A549 (cell line): ENCODE results near the gene NCOR2. TPM values are rescaled to one million over a fixed set of nuclear protein-coding genes. Genes with fewer than 3 reads are reported as not detected.
"Not testable (repeated sequence)": the region's sequence is repeated elsewhere in the genome, so short reads cannot be mapped to it uniquely, and the experiment has no call there.

ENCODE experiments used
- ATAC-seq, 2 experiments: fragments of 200-7000 bp in 1 of 2; fragments of >200 bp in 1 of 2; cut with Nextera tagmentation in 1 of 2; cut with Tn5 transposase in 1 of 2; 3 replicates each; pipeline versions ENCODE4 v1.8.0 to v1.9.1; 2018 to 2020; ENCODE audit warnings: mild to moderate bottlenecking in 1 of 2, moderate library complexity in 1 of 2
- CTCF ChIA-PET: fragments of 300-600 bp; sonication (Branson Sonifier 250); formaldehyde crosslinking; extraction: SDS; loops from one replicate; lab custom pipeline; 2021; ENCODE audit warnings: antibody characterized with exemption, inconsistent platforms; lab: Yijun Ruan, JAX
- POLR2A ChIA-PET: fragments of 350-600 bp; formaldehyde crosslinking; extraction: SDS; loops from one replicate; lab custom pipeline; 2021; ENCODE audit warnings: antibody characterized with exemption, inconsistent platforms; lab: Yijun Ruan, JAX
- DNase-seq, 2 experiments: peaks; one replicate each; pipeline versions ENCODE4 v3.0.0 to v3.0.0-alpha.2; 2011 to 2016; ENCODE audit warnings: low read depth in 1 of 2, low spot score in 1 of 2
- FAIRE-seq: peaks from 2 replicates; lab custom pipeline; 2011; peaks lifted over from hg19 to GRCh38; lab: Jason Lieb, UNC
- H3K27ac ChIP-seq, 2 experiments: fragments of >200 bp; sonication (Bioruptor Twin); formaldehyde crosslinking; 3 replicates each; pipeline ENCODE4 v1.5.1; 2016 to 2017
- H3K4me1 ChIP-seq: fragments of >200 bp; sonication (Bioruptor Twin); formaldehyde crosslinking; 3 replicates; pipeline ENCODE4 v1.6.1; 2016
- H3K4me2 ChIP-seq: fragments of >200 bp; sonication (Bioruptor Twin); formaldehyde crosslinking; 3 replicates; pipeline ENCODE4 v1.6.1; 2016
- H3K4me3 ChIP-seq: fragments of >200 bp; sonication (Bioruptor Twin); formaldehyde crosslinking; 3 replicates; pipeline ENCODE4 v1.5.1; 2016
- H3K9me3 ChIP-seq: fragments of >200 bp; sonication (Bioruptor Twin); formaldehyde crosslinking; 3 replicates; pipeline ENCODE4 v1.6.1; 2016
- BHLHE40 ChIP-seq: IDR thresholded peaks from 2 replicates; pipeline ENCODE4 v1.6.1; 2012; ENCODE audit warnings: low read depth, low read length, inconsistent platforms
- CEBPB ChIP-seq, 2 experiments: fragments of >200 bp in 1 of 2; sonication (Bioruptor Twin) in 1 of 2; formaldehyde crosslinking in 1 of 2; IDR thresholded peaks; 2 replicates each; pipeline ENCODE4 v1.6.1; 2012 to 2016
- EP300 ChIP-seq, 2 experiments: fragments of >200 bp; sonication (Bioruptor Twin); formaldehyde crosslinking; IDR thresholded peaks; 2 replicates in 1 of 2; 3 replicates in 1 of 2; pipeline ENCODE4 v1.6.1; 2016 to 2017
- FOSB ChIP-seq: fragments of 250-450 bp; sonication (Bioruptor Pico); IDR thresholded peaks from 2 replicates; pipeline ENCODE4 v1.5.0; 2020; ENCODE audit warnings: mild to moderate bottlenecking, moderate library complexity
- FOSL2 ChIP-seq, 2 experiments: fragments of 450-650 bp in 1 of 2; fragments of >200 bp in 1 of 2; sonication (Bioruptor Twin) in 1 of 2; formaldehyde crosslinking; IDR thresholded peaks; 2 replicates each; pipeline versions ENCODE4 v1.5.0 to v1.6.1; 2016 to 2020; ENCODE audit warnings: mild to moderate bottlenecking in 1 of 2, moderate library complexity in 1 of 2
- GATA3 ChIP-seq: IDR thresholded peaks from 2 replicates; pipeline ENCODE4 v1.6.1; 2012; ENCODE audit warnings: borderline replicate concordance
- HEYL ChIP-seq: fragments of 250-450 bp; sonication (Bioruptor Pico); IDR thresholded peaks from 2 replicates; pipeline ENCODE4 v1.8.0; 2021; ENCODE audit warnings: mild to moderate bottlenecking, moderate library complexity
- HOXB13 ChIP-seq: fragments of 250-450 bp; sonication (Bioruptor Pico); IDR thresholded peaks from 2 replicates; pipeline ENCODE4 v1.5.0; 2020; ENCODE audit warnings: low read depth, mild to moderate bottlenecking, moderate library complexity
- JUNB ChIP-seq: fragments of >200 bp; sonication (Bioruptor Twin); formaldehyde crosslinking; IDR thresholded peaks from 2 replicates; pipeline ENCODE4 v1.6.1; 2016
- KDM1A ChIP-seq: fragments of 200-600 bp; sonication (generic); IDR thresholded peaks from 2 replicates; pipeline ENCODE4 v1.6.1; 2016; ENCODE audit warnings: low read depth, mild to moderate bottlenecking
- POLR2A ChIP-seq: IDR thresholded peaks from 2 replicates; pipeline ENCODE4 v1.6.1; 2012; ENCODE audit warnings: mild to moderate bottlenecking, low read length
- POLR2AphosphoS2 ChIP-seq: conservative IDR thresholded peaks from 2 replicates; pipeline ENCODE4 v1.6.1; 2012; ENCODE audit warnings: low read length, improper control_type of control experiment, inconsistent platforms
- SREBF2 ChIP-seq: fragments of 450-650 bp; IDR thresholded peaks from 2 replicates; pipeline ENCODE4 v1.6.1; 2014; ENCODE audit warnings: mild to moderate bottlenecking, moderate library complexity
- WGBS: methylation state at CpG from one replicate; pipeline ENCODE4 v1.1.6; 2017; ENCODE audit errors: missing lambda C conversion rate; 5-methylcytosine and 5-hydroxymethylcytosine counted together
- polyA plus RNA-seq, 4 experiments: library from polyadenylated mRNA; depleted of rRNA in 3 of 4; stranded (reverse); fragments of >200 nt; fragmentation: RNase III in 1 of 4; extraction: RNeasy Plus Mini Kit Qiagen cat#74134 plus additional on column Dnase treatment in 1 of 4; gene quantifications; 2 replicates in 3 of 4; 3 replicates in 1 of 4; pipeline ENCODE4 v1.2.3, GENCODE V29; 2011 to 2017
- TF ChIP-seq, protein P1 (sequence below): fragments of >200 bp; sonication (Bioruptor Twin); formaldehyde crosslinking; IDR thresholded peaks from 2 replicates; pipeline ENCODE4 v1.6.1; 2016
- TF ChIP-seq, protein P2 (sequence below): fragments of 250-450 bp; sonication (Bioruptor Pico); IDR thresholded peaks from 2 replicates; pipeline ENCODE4 v1.5.0; 2021; ENCODE audit warnings: mild to moderate bottlenecking, moderate library complexity, borderline replicate concordance
- TF ChIP-seq, protein P3 (sequence below): fragments of 450-650 bp; IDR thresholded peaks from 2 replicates; pipeline ENCODE4 v1.6.1; 2014; ENCODE audit warnings: antibody characterized with exemption
- TF ChIP-seq, protein P4 (sequence below): IDR thresholded peaks from 2 replicates; pipeline ENCODE4 v1.6.1; 2012
- TF ChIP-seq, protein P5 (sequence below): IDR thresholded peaks from 2 replicates; pipeline ENCODE4 v1.6.1; 2012
- TF ChIP-seq, protein P6 (sequence below): fragments of >200 bp; sonication (Bioruptor Twin); formaldehyde crosslinking; IDR thresholded peaks from 3 replicates; pipeline ENCODE4 v1.6.1; 2016

NCOR2 gene
- polyA plus RNA-seq, 2 of the 4 experiments (the other 2 are of a cell fraction): 14.1 to 151 TPM

DNA sequence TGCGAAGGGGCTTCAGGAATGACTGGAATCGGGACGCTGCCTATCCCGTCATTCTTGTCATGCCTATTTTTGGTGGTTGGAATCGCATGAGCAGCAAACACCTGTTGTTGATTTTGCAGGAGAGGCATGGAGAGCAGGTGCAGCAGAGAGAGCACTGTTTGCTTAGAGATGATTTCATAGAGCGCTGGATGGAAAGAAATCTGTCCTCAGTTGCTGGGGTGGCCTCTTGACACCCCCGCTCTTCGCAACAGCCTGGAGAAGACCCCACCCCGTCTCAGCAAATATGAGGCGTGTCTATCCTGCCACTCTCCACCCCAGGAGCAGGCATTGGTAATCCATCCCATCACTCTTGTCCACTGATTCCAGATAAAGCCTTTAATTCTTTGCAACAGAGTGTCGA is 19.3 kb upstream of the NCOR2 start:
- TF ChIP-seq, protein P1, sequence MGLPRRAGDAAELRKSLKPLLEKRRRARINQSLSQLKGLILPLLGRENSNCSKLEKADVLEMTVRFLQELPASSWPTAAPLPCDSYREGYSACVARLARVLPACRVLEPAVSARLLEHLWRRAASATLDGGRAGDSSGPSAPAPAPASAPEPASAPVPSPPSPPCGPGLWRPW: no peak
- TF ChIP-seq HOXB13 (CRISPR knock-in tag) (no peak), FOSL2 (IDR thresholded peaks at IDR 0.05) (no peak), FOSL2 (CRISPR knock-in tag; IDR thresholded peaks at IDR 0.05) (no peak), BHLHE40 (no peak), HEYL (CRISPR knock-in tag) (no peak), POLR2A (no peak)
- POLR2A ChIA-PET: no interaction called here
- no peak for DNase-seq
- FAIRE-seq: peak; percentile 43
- Histone ChIP-seq H3K4me1 (peaks cover 5% of the 10 kb centered on the region; the same call in 1 of the 3 replicates), H3K4me2 (no peak overlapping the region), H3K9me3 (peaks cover 6% of the 10 kb centered on the region; the same call in 2 of the 3 replicates), H3K27ac (no peak overlapping the region), H3K4me3 (no peak overlapping the region)
- CTCF ChIA-PET: interaction anchor here (1.0 kb wide), 1 partner anchor 12 kb away, joined by 3 read pairs; no protein-coding TSS in a partner anchor
- ATAC-seq: peak in 1 of 2 experiments; percentile 33; a peak in 1 of 6 replicates
- WGBS: 32% methylated on average over 11 of the region's 11 CpGs

DNA sequence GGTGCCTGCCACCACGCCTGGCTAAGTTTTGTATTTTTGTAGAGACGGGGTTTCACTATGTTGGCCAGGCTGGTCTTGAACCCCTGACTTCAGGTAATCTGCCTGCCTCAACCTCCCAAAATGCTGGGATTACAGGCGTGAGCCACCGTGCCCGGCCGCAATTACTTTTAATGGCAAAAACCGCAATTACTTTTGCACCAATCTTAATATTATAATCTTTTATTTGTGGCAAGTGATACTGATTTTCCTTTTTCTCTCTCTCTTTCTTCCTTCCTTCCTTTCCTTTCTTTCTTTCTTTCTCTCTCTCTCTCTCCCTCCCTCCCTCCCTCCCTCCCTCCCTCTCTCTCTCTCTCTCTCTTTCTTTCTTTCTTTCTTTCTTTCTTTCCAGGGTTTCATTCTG is 17.1 kb upstream of the NCOR2 start:
- 83% methylated on average over 7 of the region's 7 CpGs for WGBS
- H3K4me2 ChIP-seq, FAIRE-seq, H3K4me1 ChIP-seq, ATAC-seq, POLR2A ChIA-PET, H3K4me3 ChIP-seq, H3K27ac ChIP-seq, CTCF ChIA-PET, DNase-seq: not testable (repeated sequence)
- H3K9me3 ChIP-seq: peaks cover 13% of the 10 kb centered on the region

DNA sequence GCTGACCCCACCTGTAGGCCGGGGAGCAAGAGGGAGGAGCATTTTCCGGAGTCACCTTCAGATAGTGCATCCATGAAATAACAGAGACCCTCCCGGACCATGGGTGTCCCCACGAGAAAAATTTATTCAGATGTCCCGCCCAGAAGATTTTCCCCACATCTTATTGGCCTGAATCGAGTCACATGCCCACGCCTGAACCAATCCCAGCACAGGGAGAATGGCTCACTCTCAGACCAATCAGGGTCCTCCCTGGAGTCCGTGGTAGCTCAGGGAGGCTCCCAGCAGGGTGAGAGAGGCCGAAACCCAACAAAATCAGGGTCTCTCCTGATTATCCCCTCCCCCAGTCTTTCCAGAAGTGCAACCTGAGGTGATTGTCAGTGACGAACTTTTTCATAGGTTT is 16.4 kb upstream of the NCOR2 start:
- H3K9me3 ChIP-seq: peaks cover 18% of the 10 kb centered on the region
- TF ChIP-seq, protein P2, sequence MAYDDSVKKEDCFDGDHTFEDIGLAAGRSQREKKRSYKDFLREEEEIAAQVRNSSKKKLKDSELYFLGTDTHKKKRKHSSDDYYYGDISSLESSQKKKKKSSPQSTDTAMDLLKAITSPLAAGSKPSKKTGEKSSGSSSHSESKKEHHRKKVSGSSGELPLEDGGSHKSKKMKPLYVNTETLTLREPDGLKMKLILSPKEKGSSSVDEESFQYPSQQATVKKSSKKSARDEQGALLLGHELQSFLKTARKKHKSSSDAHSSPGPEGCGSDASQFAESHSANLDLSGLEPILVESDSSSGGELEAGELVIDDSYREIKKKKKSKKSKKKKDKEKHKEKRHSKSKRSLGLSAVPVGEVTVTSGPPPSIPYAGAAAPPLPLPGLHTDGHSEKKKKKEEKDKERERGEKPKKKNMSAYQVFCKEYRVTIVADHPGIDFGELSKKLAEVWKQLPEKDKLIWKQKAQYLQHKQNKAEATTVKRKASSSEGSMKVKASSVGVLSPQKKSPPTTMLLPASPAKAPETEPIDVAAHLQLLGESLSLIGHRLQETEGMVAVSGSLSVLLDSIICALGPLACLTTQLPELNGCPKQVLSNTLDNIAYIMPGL (CRISPR knock-in tag): no peak
- TF ChIP-seq, protein P3, sequence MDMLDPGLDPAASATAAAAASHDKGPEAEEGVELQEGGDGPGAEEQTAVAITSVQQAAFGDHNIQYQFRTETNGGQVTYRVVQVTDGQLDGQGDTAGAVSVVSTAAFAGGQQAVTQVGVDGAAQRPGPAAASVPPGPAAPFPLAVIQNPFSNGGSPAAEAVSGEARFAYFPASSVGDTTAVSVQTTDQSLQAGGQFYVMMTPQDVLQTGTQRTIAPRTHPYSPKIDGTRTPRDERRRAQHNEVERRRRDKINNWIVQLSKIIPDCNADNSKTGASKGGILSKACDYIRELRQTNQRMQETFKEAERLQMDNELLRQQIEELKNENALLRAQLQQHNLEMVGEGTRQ: peak; percentile 71
- TF ChIP-seq EP300 (IDR thresholded peaks at IDR 0.05): no peak
- no peak for TF ChIP-seq POLR2AphosphoS2
- no peak for TF ChIP-seq JUNB
- TF ChIP-seq, protein P4, sequence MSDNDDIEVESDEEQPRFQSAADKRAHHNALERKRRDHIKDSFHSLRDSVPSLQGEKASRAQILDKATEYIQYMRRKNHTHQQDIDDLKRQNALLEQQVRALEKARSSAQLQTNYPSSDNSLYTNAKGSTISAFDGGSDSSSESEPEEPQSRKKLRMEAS: no peak
- TF ChIP-seq, all 56 proteins: peak for 1
- ATAC-seq: peak in 1 of 2 experiments; percentile 63; a peak in 3 of 6 replicates
- Histone ChIP-seq H3K27ac (no peak overlapping the region), H3K4me1 (0 out of 3 replicates have a peak, but pooled peaks cover 4% of the 10 kb centered on the region), H3K4me2 (no peak overlapping the region), H3K4me3 (no peak overlapping the region)
- no peak for DNase-seq
- no peak for FAIRE-seq
- CTCF ChIA-PET: no interaction called here
- WGBS: 65% methylated on average over 10 of the region's 10 CpGs
- POLR2A ChIA-PET: no interaction called here

DNA sequence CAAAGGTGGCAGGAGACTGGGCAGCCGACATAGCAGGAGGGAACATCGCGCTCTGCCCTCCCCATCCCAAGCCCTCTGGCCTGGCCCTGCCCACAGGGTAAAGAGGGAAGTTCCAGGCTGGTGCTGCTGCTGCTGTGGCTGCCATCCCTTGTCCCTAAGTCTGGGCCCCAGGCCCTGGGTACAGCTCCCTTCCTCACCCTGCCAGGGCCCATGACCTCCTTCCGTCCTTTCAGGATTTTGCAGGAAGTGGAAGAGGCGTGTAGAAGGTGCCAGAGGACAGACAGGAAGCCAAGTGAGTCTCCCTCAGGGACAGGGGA is 14.7 kb upstream of the NCOR2 start:
- H3K27ac ChIP-seq: peak overlapping the region in 1 of 2 experiments; percentile 19; a peak in 1 of 6 replicates
- ChIA-PET POLR2A (no interaction called here), CTCF (interaction anchor here (0.8 kb wide), 1 partner anchor 12 kb away, joined by 4 read pairs; no protein-coding TSS in a partner anchor)
- H3K4me1 ChIP-seq: 0 out of 3 replicates have a peak, but pooled peaks cover 4% of the 10 kb centered on the region
- FAIRE-seq: no peak
- no peak overlapping the region for H3K4me2 ChIP-seq
- peaks cover 23% of the 10 kb centered on the region for H3K9me3 ChIP-seq
- TF ChIP-seq CEBPB (IDR thresholded peaks at IDR 0.05) (no peak), HOXB13 (CRISPR knock-in tag) (no peak), KDM1A (no peak), POLR2A (no peak), GATA3 (no peak), FOSB (CRISPR knock-in tag) (no peak), SREBF2 (no peak)
- TF ChIP-seq, protein P5, sequence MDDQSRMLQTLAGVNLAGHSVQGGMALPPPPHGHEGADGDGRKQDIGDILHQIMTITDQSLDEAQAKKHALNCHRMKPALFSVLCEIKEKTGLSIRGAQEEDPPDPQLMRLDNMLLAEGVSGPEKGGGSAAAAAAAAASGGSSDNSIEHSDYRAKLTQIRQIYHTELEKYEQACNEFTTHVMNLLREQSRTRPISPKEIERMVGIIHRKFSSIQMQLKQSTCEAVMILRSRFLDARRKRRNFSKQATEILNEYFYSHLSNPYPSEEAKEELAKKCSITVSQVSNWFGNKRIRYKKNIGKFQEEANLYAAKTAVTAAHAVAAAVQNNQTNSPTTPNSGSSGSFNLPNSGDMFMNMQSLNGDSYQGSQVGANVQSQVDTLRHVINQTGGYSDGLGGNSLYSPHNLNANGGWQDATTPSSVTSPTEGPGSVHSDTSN: no peak
- TF ChIP-seq, protein P1: no peak
- TF ChIP-seq, protein P6, sequence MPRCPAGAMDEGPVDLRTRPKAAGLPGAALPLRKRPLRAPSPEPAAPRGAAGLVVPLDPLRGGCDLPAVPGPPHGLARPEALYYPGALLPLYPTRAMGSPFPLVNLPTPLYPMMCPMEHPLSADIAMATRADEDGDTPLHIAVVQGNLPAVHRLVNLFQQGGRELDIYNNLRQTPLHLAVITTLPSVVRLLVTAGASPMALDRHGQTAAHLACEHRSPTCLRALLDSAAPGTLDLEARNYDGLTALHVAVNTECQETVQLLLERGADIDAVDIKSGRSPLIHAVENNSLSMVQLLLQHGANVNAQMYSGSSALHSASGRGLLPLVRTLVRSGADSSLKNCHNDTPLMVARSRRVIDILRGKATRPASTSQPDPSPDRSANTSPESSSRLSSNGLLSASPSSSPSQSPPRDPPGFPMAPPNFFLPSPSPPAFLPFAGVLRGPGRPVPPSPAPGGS: no peak
- no peak overlapping the region for H3K4me3 ChIP-seq
- peak in 1 of 2 experiments; percentile 41; a peak in 2 of 6 replicates for ATAC-seq
- WGBS: 77% methylated on average over 5 of the region's 5 CpGs
- no peak for DNase-seq
